HEK293 (cell line): Measurements from ENCODE around the gene ACOX2.

Experiments used
- ZNF19 ChIP-seq: fragments of 450-650 bp; formaldehyde crosslinking; IDR thresholded peaks from 2 replicates; pipeline ENCODE4; 2016; ENCODE audit warnings: missing biosample characterization, missing genetic modification characterization, low read depth
- ZNF202 ChIP-seq: fragments of 450-650 bp; formaldehyde crosslinking; IDR thresholded peaks from 2 replicates; pipeline ENCODE4 v1.5.1; 2016; ENCODE audit warnings: missing biosample characterization, missing genetic modification characterization, borderline replicate concordance

- TF ChIP-seq ZNF202 (tag by site-specific recombination) (no peak), ZNF19 (tag by site-specific recombination) (no peak)
Observed at GRCh38 chr3:58572013-58572633, 35.1 kb upstream of the ACOX2 start.
